Activated CD4-positive, alpha-beta memory T cell treated with anti-CD3 and anti-CD28 coated beads for 36 hours (primary cell): ENCODE data around the gene TTC9B. TPM values are rescaled to one million over a fixed set of nuclear protein-coding genes. Genes with fewer than 3 reads are reported as not detected.
"Not testable (repeated sequence)": the region's sequence is repeated elsewhere in the genome, so short reads cannot be mapped to it uniquely, and the experiment has no call there.

Experiments used
- CTCF ChIA-PET: fragments of 350-600 bp; sonication (Branson Sonifier 250); formaldehyde crosslinking; loops from one replicate; lab custom pipeline; 2021; ENCODE audit warnings: antibody characterized with exemption, inconsistent platforms; lab: Charles Lee
- POLR2A ChIA-PET: fragments of 350-600 bp; sonication (Branson Sonifier 250); formaldehyde crosslinking; loops from one replicate; lab custom pipeline; 2021; ENCODE audit warnings: antibody characterized with exemption; lab: Charles Lee
- DNase-seq: peaks from one replicate; pipeline ENCODE4 v3.0.0-alpha.2; 2020
- H3K27ac Mint-ChIP-seq: one replicate; pipeline ENCODE4 v1.8.0; 2021; ENCODE audit warnings: mixed read lengths
- H3K27me3 Mint-ChIP-seq: one replicate; pipeline ENCODE4 v1.8.0; 2021; ENCODE audit warnings: mixed read lengths
- H3K36me3 Mint-ChIP-seq: one replicate; pipeline ENCODE4 v1.8.0; 2021; ENCODE audit warnings: mixed read lengths
- H3K4me1 Mint-ChIP-seq: one replicate; pipeline ENCODE4 v1.8.0; 2021; ENCODE audit warnings: low read depth, mixed read lengths
- H3K4me3 Mint-ChIP-seq: one replicate; pipeline ENCODE4 v1.8.0; 2021; ENCODE audit warnings: mild to moderate bottlenecking, mixed read lengths
- H3K9me3 Mint-ChIP-seq: one replicate; pipeline ENCODE4 v1.8.0; 2021; ENCODE audit warnings: mixed read lengths
- intact Hi-C: fragments of 100-400 bp; cut with micrococcal nuclease; formaldehyde crosslinking; loops from one replicate; pipeline ENCODE4 v1.15.1; 2023
- total RNA-seq, 2 experiments: library from RNA; stranded (reverse); gene quantifications; one replicate each; pipeline ENCODE4 v1.2.3, GENCODE V29; 2021

TTC9B gene
- total RNA-seq, 2 experiments from 2014 or later, result not detected

- H3K9me3 Mint-ChIP-seq, CTCF ChIA-PET, H3K4me3 Mint-ChIP-seq, DNase-seq, intact Hi-C loops, H3K27ac Mint-ChIP-seq, H3K36me3 Mint-ChIP-seq, H3K4me1 Mint-ChIP-seq, H3K27me3 Mint-ChIP-seq: not testable (repeated sequence)
- POLR2A ChIA-PET, result interaction anchor here (0.8 kb wide), 1 partner anchor 80 kb away, joined by 3 read pairs; no protein-coding TSS in a partner anchor
These were observed 48.5 kb downstream of the TTC9B start for GRCh38 chr19:40169482-40170302.

Other genes starting within 250 kb of the TTC9B start
- 100 to 1,000 TPM; 105 to 107 TPM for gene PSMC4, start 247.2 kb downstream of the TTC9B start, total RNA-seq
- gene ZNF546, start 221.3 kb downstream of the TTC9B start, total RNA-seq, result 1 to 10 TPM; 4.2 to 5.5 TPM
- gene ZNF780B, start 162.2 kb downstream of the TTC9B start, total RNA-seq, result 10 to 100 TPM; 11.8 to 13.9 TPM
- gene ZNF780A, start 127.4 kb downstream of the TTC9B start, total RNA-seq, result 10 to 100 TPM; 17.2 to 17.3 TPM
- gene MAP3K10, start 27.0 kb downstream of the TTC9B start, total RNA-seq, result 10 to 100 TPM; 10.9 to 11.0 TPM
- not detected for gene CCNP, start 8.3 kb upstream of the TTC9B start, total RNA-seq
- gene AKT2, start 67.0 kb upstream of the TTC9B start, total RNA-seq, result 100 to 1,000 TPM; 126 to 127 TPM
- 10 to 100 TPM; 18.3 to 20.8 TPM for gene C19orf47, start 130.0 kb upstream of the TTC9B start, total RNA-seq
- gene PLD3, start 130.3 kb upstream of the TTC9B start, total RNA-seq, result 10 to 100 TPM; 70.9 to 73.4 TPM
- not detected for gene HIPK4, start 171.8 kb upstream of the TTC9B start, total RNA-seq
- gene PRX, start 195.0 kb upstream of the TTC9B start, total RNA-seq, result 1 to 10 TPM; 1.2 to 1.7 TPM
- 10 to 100 TPM; 11.5 to 12.6 TPM for gene SERTAD1, start 207.6 kb upstream of the TTC9B start, total RNA-seq
- gene SERTAD3, start 226.0 kb upstream of the TTC9B start, total RNA-seq, result 10 to 100 TPM; 12.1 to 13.1 TPM
- 10 to 100 TPM; 34.6 to 37.6 TPM for gene BLVRB, start 247.4 kb upstream of the TTC9B start, total RNA-seq
- 1 to 10 TPM in 1 of 2 experiments, under 1 TPM in 1; 0.53 to 1.2 TPM for gene SPTBN4, start 248.6 kb upstream of the TTC9B start, total RNA-seq